NCI-H1417 treated with DMSO at 0.1 percent for 48 hours (cell line): ENCODE measurements around the gene GUCA2A.

Experiments used
- DNase-seq: peaks from one replicate; lab custom pipeline; 2025; lab: John Stamatoyannopoulos, UW

Gene GUCA2A

DNA sequence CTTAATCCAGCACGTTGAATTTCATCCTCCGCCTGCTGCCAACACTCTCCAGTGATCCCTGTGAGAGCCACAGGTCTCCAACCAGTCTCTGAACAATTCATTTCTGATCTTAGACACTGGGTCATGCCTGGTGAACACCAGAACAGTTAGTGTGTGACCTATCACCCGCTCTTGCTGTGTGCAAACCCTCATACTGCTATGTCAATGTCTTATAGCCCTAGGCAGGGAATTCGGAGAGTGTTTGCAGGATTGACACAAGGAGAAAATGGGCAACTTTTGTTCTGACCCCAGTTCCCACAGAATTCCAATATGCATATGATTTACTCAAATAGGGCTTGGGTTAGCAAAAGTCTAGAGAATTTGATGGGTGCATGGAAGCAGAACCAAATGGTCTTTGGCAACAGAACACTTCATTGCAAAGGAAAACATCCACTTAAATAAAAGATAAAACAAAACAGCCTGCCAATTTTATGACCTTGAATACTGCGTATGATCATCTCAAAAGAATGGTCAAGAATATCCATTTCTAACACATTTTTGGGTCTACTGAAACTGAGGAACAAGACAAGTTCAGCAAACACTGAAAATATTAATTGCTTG is 34.4 kb downstream of the GUCA2A start:
- no peak for DNase-seq

- DNase-seq, result no peak
These were observed 35.6 kb downstream of the GUCA2A start for GRCh38 chr1:42128964-42129363.

DNA sequence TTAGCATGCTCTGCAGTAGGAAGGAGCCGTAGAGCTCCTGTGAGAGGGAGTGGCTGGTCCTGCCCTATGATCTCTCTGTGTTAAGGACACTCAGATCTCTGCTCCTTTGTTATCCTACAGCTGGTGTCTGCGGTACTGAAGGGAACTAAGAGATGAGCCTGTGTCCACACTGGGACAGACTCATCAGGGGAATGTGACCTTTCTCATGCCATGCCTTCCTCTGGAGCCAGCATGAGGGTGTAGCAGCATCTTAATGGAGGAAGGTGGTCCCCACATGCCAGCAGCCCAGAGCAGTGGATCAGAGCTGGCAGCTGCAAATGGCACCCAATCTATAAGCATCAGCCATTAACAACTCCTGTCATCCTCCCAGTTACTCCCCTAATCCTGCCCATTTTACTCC is 36.0 kb downstream of the GUCA2A start:
- no peak for DNase-seq

GRCh38 chr1:42127767-42128166 is 36.8 kb downstream of the GUCA2A start:
- no peak for DNase-seq

DNA sequence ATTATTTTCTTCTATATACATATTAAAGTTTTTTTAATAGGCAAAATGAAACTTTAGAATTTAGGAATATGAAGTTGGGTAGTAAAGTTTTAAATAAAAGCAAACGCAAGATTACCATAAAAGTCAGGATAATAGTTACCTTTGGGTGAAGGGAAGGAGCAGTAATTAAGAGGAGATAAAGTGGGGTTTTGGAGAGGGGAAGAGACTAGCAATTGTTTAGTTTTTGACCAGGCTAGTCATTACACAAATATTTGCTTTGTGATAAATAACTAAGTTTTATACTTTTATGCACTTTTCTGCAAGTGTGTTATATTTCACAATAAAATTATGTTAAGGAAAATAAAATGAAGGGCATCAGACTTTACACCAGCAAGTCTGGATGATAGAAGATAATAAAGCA is 39.0 kb downstream of the GUCA2A start:
- no peak for DNase-seq

GRCh38 chr1:42122408-42122807 is 42.1 kb downstream of the GUCA2A start:
- DNase-seq, result no peak

GRCh38 chr1:42118125-42118524 is 46.4 kb downstream of the GUCA2A start:
- no peak for DNase-seq

DNA sequence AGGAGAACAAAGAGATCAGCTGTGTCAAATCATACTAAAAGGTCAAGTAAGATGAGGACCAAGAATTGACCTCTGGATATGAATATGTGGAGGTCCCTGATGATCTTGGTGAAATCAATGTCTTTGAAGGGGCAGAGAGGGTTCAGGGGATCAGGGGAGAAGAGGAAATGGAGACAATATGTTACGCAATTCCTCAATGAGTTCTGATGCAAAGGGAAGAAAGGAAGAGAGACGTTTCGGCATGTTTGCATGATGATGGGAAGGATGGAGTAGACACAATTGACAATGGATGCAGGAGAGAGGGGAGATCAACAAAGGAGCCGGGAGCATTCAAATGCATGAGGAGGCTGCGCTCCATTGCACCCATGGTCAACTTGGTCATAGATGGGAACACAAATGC is 47.3 kb downstream of the GUCA2A start:
- no peak for DNase-seq

GRCh38 chr1:42114229-42114628 is 50.3 kb downstream of the GUCA2A start:
- no peak for DNase-seq
